Mesenchymal stem cell (in vitro differentiated cells and primary cell): ENCODE results near the gene JAKMIP1.

Experiments used
- DNase-seq: peaks from one replicate; pipeline ENCODE4 v3.0.0-alpha.2; 2013
- H2AFZ ChIP-seq: one replicate; pipeline ENCODE4 v1.6.1; 2013; ENCODE audit warnings: low read depth, mild to moderate bottlenecking, control low read depth, inconsistent platforms, low read length, moderate library complexity
- H2AK5ac ChIP-seq: 2 replicates; pipeline ENCODE4 v1.6.1; 2013; ENCODE audit warnings: low read length, moderate library complexity, mild to moderate bottlenecking, inconsistent platforms; ENCODE audit not compliant: severe bottlenecking
- H2BK120ac ChIP-seq: one replicate; pipeline ENCODE4 v1.6.1; 2013; ENCODE audit warnings: low read depth, mild to moderate bottlenecking, inconsistent platforms, low read length, moderate library complexity
- H2BK12ac ChIP-seq, 2 experiments: one replicate each; pipeline ENCODE4 v1.6.1; 2013; ENCODE audit warnings: inconsistent platforms in 2 of 2, low read length in 2 of 2, mild to moderate bottlenecking in 2 of 2, moderate library complexity in 2 of 2, control low read depth in 1 of 2
- H2BK15ac ChIP-seq: one replicate; pipeline ENCODE4 v1.6.1; 2013; ENCODE audit warnings: mild to moderate bottlenecking, low read depth, inconsistent platforms; ENCODE audit not compliant: poor library complexity, severe bottlenecking
- H2BK5ac ChIP-seq: 2 replicates; pipeline ENCODE4 v1.6.1; 2013; ENCODE audit warnings: low read depth, mild to moderate bottlenecking, low read length, control low read depth, inconsistent platforms; ENCODE audit not compliant: poor library complexity, severe bottlenecking
- H3K14ac ChIP-seq, 2 experiments: one replicate each; pipeline ENCODE4 v1.6.1; 2013; ENCODE audit warnings: inconsistent platforms in 2 of 2, low read length in 2 of 2, control low read depth in 1 of 2, mild to moderate bottlenecking in 1 of 2, moderate library complexity in 1 of 2
- H3K18ac ChIP-seq, 2 experiments: one replicate each; pipeline ENCODE4 v1.6.1; 2013; ENCODE audit warnings: inconsistent platforms in 2 of 2, low read length in 2 of 2, control low read depth in 1 of 2, low read depth in 1 of 2, mild to moderate bottlenecking in 1 of 2
- H3K23ac ChIP-seq, 2 experiments: one replicate each; pipeline ENCODE4 v1.6.1; 2013; ENCODE audit warnings: inconsistent platforms in 2 of 2, low read length in 2 of 2, mild to moderate bottlenecking in 2 of 2, moderate library complexity in 2 of 2, control low read depth in 1 of 2
- H3K27ac ChIP-seq: 2 replicates; pipeline ENCODE4 v1.5.1; 2013; ENCODE audit warnings: mild to moderate bottlenecking, moderate library complexity, low read length, control low read depth, inconsistent platforms; ENCODE audit not compliant: poor library complexity, severe bottlenecking
- H3K27me3 ChIP-seq, 2 experiments: 2 replicates each; pipeline versions ENCODE4 v1.6.1 to v1.7.0; 2013; ENCODE audit warnings: low read length in 2 of 2, mild to moderate bottlenecking in 2 of 2, moderate library complexity in 2 of 2, control low read depth in 1 of 2, inconsistent platforms in 1 of 2; ENCODE audit not compliant: control insufficient read depth in 1 of 2, insufficient read depth in 1 of 2
- H3K36me3 ChIP-seq, 2 experiments: 2 replicates each; pipeline versions ENCODE4 v1.6.1 to v1.7.0; 2013; ENCODE audit warnings: low read length in 2 of 2, control low read depth in 1 of 2, inconsistent platforms in 1 of 2, low read depth in 1 of 2, mild to moderate bottlenecking in 1 of 2; ENCODE audit not compliant: insufficient read depth in 2 of 2, control insufficient read depth in 1 of 2
- H3K4ac ChIP-seq, 2 experiments: one replicate each; pipeline ENCODE4 v1.6.1; 2013; ENCODE audit warnings: inconsistent platforms in 2 of 2, low read length in 2 of 2, mild to moderate bottlenecking in 2 of 2, moderate library complexity in 2 of 2, control low read depth in 1 of 2, low read depth in 1 of 2
- H3K4me1 ChIP-seq: 2 replicates; pipeline ENCODE4 v1.6.1; 2013; ENCODE audit warnings: low read depth, low read length, control low read depth; ENCODE audit not compliant: control insufficient read depth, insufficient read depth
- H3K4me2 ChIP-seq: 2 replicates; pipeline ENCODE4 v1.6.1; 2013; ENCODE audit warnings: low read length, mild to moderate bottlenecking, inconsistent platforms; ENCODE audit not compliant: poor library complexity, severe bottlenecking
- H3K4me3 ChIP-seq, 2 experiments: 2 replicates each; pipeline versions ENCODE4 v1.5.1 to v1.7.0; 2013; ENCODE audit warnings: low read length in 2 of 2, mild to moderate bottlenecking in 2 of 2, control low read depth in 1 of 2, low read depth in 1 of 2; ENCODE audit not compliant: insufficient read depth in 1 of 2
- H3K79me1 ChIP-seq: replicated peaks from 2 replicates; pipeline ENCODE4 v1.6.1; 2013; ENCODE audit warnings: mild to moderate bottlenecking, control low read depth, low read length, inconsistent platforms; ENCODE audit not compliant: poor library complexity, severe bottlenecking
- H3K9ac ChIP-seq: 2 replicates; pipeline ENCODE4 v1.7.0; 2013; ENCODE audit warnings: mild to moderate bottlenecking, low read length, moderate library complexity
- H3K9me3 ChIP-seq: 2 replicates; pipeline ENCODE4 v1.7.0; 2013; ENCODE audit warnings: mild to moderate bottlenecking, low read length; ENCODE audit not compliant: control insufficient read depth
- H4K8ac ChIP-seq: one replicate; pipeline ENCODE4 v1.6.1; 2013; ENCODE audit warnings: inconsistent platforms, mild to moderate bottlenecking, low read length, moderate library complexity
- H4K91ac ChIP-seq: one replicate; pipeline ENCODE4 v1.6.1; 2013; ENCODE audit warnings: mild to moderate bottlenecking, low read length, inconsistent platforms
- WGBS: methylation state at CpG from one replicate; pipeline ENCODE4 v1.1.7; 2013; ENCODE audit warnings: mixed read lengths; 5-methylcytosine and 5-hydroxymethylcytosine counted together

The JAKMIP1 gene

DNA sequence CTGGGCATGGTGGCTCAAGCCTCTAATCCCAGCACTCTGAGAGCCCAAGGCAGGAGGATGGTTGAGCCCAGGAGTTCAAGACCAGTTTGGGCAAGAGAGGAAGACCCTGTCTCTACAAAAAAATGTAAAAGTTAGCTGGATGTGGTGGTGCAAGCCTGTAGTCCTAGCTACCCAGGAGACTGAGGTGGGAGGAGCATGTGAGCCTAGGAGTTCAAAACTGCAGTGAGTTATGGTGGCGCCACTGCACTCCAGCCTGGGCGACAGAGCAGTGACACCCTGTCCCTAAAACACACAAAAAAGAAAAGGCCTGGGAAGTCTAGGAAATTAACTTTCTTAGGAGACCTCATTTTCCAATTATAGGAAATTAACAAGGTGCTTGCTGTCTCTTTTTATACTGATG lies 76.8 kb downstream of the JAKMIP1 start:
- no peak overlapping the region for H3K4me3 ChIP-seq
- H3K36me3 ChIP-seq, result no peaks in the 10 kb centered on the region
- no CpG with 5 or more reads among the region's 2 CpGs for WGBS
- no peak overlapping the region for H3K9ac ChIP-seq
- H3K27ac ChIP-seq, result no peak overlapping the region
- no peaks in the 10 kb centered on the region for H3K4me1 ChIP-seq
- no peak for DNase-seq
- H3K9me3 ChIP-seq, result no peaks in the 10 kb centered on the region
- H3K4me2 ChIP-seq, result no peak overlapping the region
- H3K27me3 ChIP-seq, result no peaks in the 10 kb centered on the region
- no peak overlapping the region for H3K14ac ChIP-seq
- H3K23ac ChIP-seq, result no peak overlapping the region
- no peaks in the 10 kb centered on the region for H3K79me1 ChIP-seq
- no peak overlapping the region for H2AK5ac ChIP-seq
- no peak overlapping the region for H2BK12ac ChIP-seq
- H2BK15ac ChIP-seq, result no peak overlapping the region
- no peak overlapping the region for H3K4ac ChIP-seq
- no peak overlapping the region for H4K8ac ChIP-seq
- no peak overlapping the region for H2BK5ac ChIP-seq
- H3K18ac ChIP-seq, result no peak overlapping the region
- no peak overlapping the region for H2AFZ ChIP-seq
- no peak overlapping the region for H4K91ac ChIP-seq
- no peak overlapping the region for H2BK120ac ChIP-seq

DNA sequence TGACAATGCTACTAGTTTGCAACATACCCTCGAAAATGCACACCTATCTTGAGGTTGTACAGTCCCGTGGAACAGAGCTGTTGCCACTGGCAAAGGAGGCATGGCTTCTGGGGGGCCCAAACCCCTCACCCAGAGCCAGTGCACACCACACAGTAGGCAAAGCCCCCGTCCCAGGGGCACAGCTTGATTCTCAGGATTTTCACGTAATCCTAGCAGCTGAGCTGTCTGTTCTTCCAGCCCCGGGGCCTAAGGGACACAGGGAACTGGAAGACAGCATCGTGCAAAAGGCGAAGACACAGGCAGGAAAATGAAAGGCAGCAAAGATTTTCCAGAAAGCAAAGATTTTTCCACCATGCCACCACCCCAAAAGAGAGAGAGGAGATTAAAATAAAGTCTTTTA lies 77.2 kb downstream of the JAKMIP1 start:
- Histone ChIP-seq H4K91ac (no peak overlapping the region), H3K27ac (no peak overlapping the region), H2AFZ (no peak overlapping the region), H3K4ac (no peak overlapping the region), H2BK15ac (no peak overlapping the region), H3K79me1 (no peaks in the 10 kb centered on the region), H3K4me1 (no peaks in the 10 kb centered on the region), H2BK120ac (no peak overlapping the region), H3K9ac (no peak overlapping the region), H4K8ac (no peak overlapping the region), H3K23ac (no peak overlapping the region), H2AK5ac (no peak overlapping the region), H3K9me3 (no peaks in the 10 kb centered on the region), H3K27me3 (no peaks in the 10 kb centered on the region), H2BK5ac (no peak overlapping the region), H3K4me3 (no peak overlapping the region), H3K18ac (no peak overlapping the region), H3K14ac (no peak overlapping the region), H2BK12ac (no peak overlapping the region), H3K4me2 (no peak overlapping the region), H3K36me3 (no peaks in the 10 kb centered on the region)
- 57% methylated on average over 6 of the region's 7 CpGs for WGBS
- no peak for DNase-seq

DNA sequence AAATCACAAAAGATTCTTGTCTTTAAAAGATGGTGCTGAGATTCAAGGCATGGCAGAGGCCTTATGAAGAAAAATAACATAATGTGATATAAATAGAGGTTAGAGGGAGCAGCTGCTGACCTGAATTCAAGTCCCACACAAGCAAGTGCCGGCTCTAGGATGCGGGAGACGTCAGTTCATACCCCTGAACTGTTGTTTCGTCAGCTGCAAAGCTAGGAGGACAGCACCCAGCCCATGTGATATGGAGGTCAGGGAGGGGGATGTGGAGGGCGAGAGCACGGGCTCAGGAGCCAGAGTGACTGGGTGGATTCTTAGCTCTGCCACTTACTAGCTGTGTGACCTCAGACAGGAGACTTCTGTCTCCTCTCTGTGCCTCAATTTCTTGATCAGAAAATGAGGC lies 77.9 kb downstream of the JAKMIP1 start:
- Histone ChIP-seq H3K27ac (no peak overlapping the region), H2BK12ac (no peak overlapping the region), H4K8ac (no peak overlapping the region), H3K23ac (no peak overlapping the region), H3K79me1 (no peaks in the 10 kb centered on the region), H3K4me2 (no peak overlapping the region), H3K9ac (no peak overlapping the region), H3K36me3 (no peaks in the 10 kb centered on the region), H2BK5ac (no peak overlapping the region), H2BK15ac (no peak overlapping the region), H2AFZ (no peak overlapping the region), H4K91ac (no peak overlapping the region), H3K4me3 (no peak overlapping the region), H3K14ac (no peak overlapping the region), H3K4ac (no peak overlapping the region), H2BK120ac (no peak overlapping the region), H3K9me3 (no peaks in the 10 kb centered on the region), H3K18ac (no peak overlapping the region), H3K27me3 (no peaks in the 10 kb centered on the region), H2AK5ac (no peak overlapping the region), H3K4me1 (no peaks in the 10 kb centered on the region)
- WGBS, result 87% methylated on average over 4 of the region's 6 CpGs
- DNase-seq, result no peak

DNA sequence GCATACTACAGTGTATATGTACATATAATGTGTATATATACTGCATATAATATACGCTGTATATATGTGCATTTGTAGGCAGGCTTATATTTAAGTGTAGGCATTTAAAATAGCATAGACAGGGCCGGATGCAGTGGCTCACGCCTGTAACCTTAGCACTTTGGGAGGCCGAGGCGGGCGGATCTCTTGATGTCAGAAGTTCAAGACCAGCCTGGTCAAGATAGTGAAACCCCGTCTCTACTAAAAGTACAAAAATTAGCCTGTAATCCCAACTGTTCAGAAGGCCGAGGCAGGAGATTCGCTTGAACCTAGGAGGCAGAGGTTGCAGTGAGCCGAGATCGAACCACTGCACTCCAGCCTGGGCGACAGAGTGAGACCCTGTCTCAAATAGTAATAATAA lies 78.4 kb downstream of the JAKMIP1 start:
- peaks cover 0 to 4% of the 10 kb centered on the region in 2 experiments for H3K27me3 ChIP-seq

More for the DNA sequence above, 78.4 kb downstream of the JAKMIP1 start:
- H3K4me1 ChIP-seq, result no peaks in the 10 kb centered on the region
- H3K23ac ChIP-seq, result no peak overlapping the region
- no peak for DNase-seq
- H2BK5ac ChIP-seq, result no peak overlapping the region
- no peak overlapping the region for H2BK15ac ChIP-seq
- H2BK12ac ChIP-seq, result no peak overlapping the region
- H2BK120ac ChIP-seq, result no peak overlapping the region
- no peak overlapping the region for H3K27ac ChIP-seq
- H2AK5ac ChIP-seq, result no peak overlapping the region
- H4K91ac ChIP-seq, result no peak overlapping the region
- no peak overlapping the region for H4K8ac ChIP-seq
- H3K9ac ChIP-seq, result no peak overlapping the region
- no peaks in the 10 kb centered on the region for H3K36me3 ChIP-seq
- 94% methylated on average over 12 of the region's 12 CpGs for WGBS
- H3K18ac ChIP-seq, result no peak overlapping the region
- H3K79me1 ChIP-seq, result no peaks in the 10 kb centered on the region
- no peak overlapping the region for H2AFZ ChIP-seq
- H3K4me2 ChIP-seq, result no peak overlapping the region
- H3K4ac ChIP-seq, result no peak overlapping the region
- no peaks in the 10 kb centered on the region for H3K9me3 ChIP-seq
- no peak overlapping the region for H3K4me3 ChIP-seq
- H3K14ac ChIP-seq, result no peak overlapping the region
